Esophagus muscularis mucosa (tissue), 4 donors: ENCODE measurements around the gene TNFAIP8L1. TPM values are rescaled to one million over a fixed set of nuclear protein-coding genes. Genes with fewer than 3 reads are reported as not detected.

Experiments
- DNase-seq: peaks from one replicate; pipeline ENCODE4 v3.0.0-alpha.2; 2017; ENCODE audit errors: extremely low spot score
- H3K27ac ChIP-seq, 4 donors: fragments of 200-600 bp; sonication (generic); replicated peaks in 1 of 4; 1 replicate in 3 of 4; 2 replicates in 1 of 4; pipeline ENCODE4 v1.5.1; 2016 to 2019; ENCODE audit warnings: mild to moderate bottlenecking in 1 of 4
- H3K27me3 ChIP-seq, 4 donors: fragments of 200-600 bp; sonication (generic); one replicate each; pipeline versions ENCODE4 v1.5.1 to v1.6.0; 2016 to 2019
- H3K36me3 ChIP-seq, 4 donors: fragments of 200-600 bp; sonication (generic); one replicate each; pipeline ENCODE4 v1.5.1; 2016 to 2019
- H3K4me1 ChIP-seq, 4 donors: fragments of 200-600 bp; sonication (generic); one replicate each; pipeline ENCODE4 v1.5.1; 2016 to 2019
- H3K4me3 ChIP-seq, 4 donors: fragments of 200-600 bp; sonication (generic); 1 replicate in 2 of 4; 2 replicates in 2 of 4; pipeline ENCODE4 v1.5.1; 2016 to 2019; ENCODE audit warnings: mild to moderate bottlenecking in 4 of 4, moderate library complexity in 1 of 4
- H3K9me3 ChIP-seq, 4 donors: fragments of 200-600 bp; sonication (generic); 1 replicate in 3 of 4; 2 replicates in 1 of 4; pipeline ENCODE4 v1.5.1; 2016 to 2019
- CTCF ChIP-seq, 3 experiments: fragments of 200-600 bp in 2 of 3; fragments of 450-650 bp in 1 of 3; sonication (generic) in 2 of 3; IDR thresholded peaks; one replicate each; pipeline ENCODE4 v1.5.1; 2017 to 2019; ENCODE audit warnings: antibody characterized with exemption in 3 of 3, mild to moderate bottlenecking in 2 of 3, moderate library complexity in 1 of 3
- EP300 ChIP-seq: sonication (generic); formaldehyde crosslinking; IDR thresholded peaks from one replicate; pipeline ENCODE4 v1.6.1; 2017; ENCODE audit warnings: antibody characterized with exemption
- POLR2A ChIP-seq: fragments of 450-650 bp; IDR thresholded peaks from one replicate; pipeline ENCODE4 v1.6.1; 2017; ENCODE audit warnings: antibody characterized with exemption, moderate library complexity, mild to moderate bottlenecking, low read depth
- POLR2AphosphoS5 ChIP-seq, 2 donors: sonication (generic); formaldehyde crosslinking; IDR thresholded peaks; one replicate each; pipeline ENCODE4 v1.6.1; 2017; ENCODE audit warnings: antibody characterized with exemption in 2 of 2
- WGBS: methylation state at CpG from one replicate; pipeline ENCODE4 v1.1.5; 2018; 5-methylcytosine and 5-hydroxymethylcytosine counted together
- intact Hi-C: fragments of 100-400 bp; cut with DNase I; formaldehyde crosslinking; loops from one replicate; pipeline ENCODE4 v1.15.1; 2023
- total RNA-seq, 4 donors: library from RNA; depleted of rRNA; stranded (reverse); fragments of >200 nt; gene quantifications; one replicate each; pipeline versions ENCODE4 v1.1.0 to v1.2.1, GENCODE V29; 2016

Gene TNFAIP8L1
- total RNA-seq, 4 donors from 2014 or later: 5.5 to 16.5 (median 13.2) TPM

DNA sequence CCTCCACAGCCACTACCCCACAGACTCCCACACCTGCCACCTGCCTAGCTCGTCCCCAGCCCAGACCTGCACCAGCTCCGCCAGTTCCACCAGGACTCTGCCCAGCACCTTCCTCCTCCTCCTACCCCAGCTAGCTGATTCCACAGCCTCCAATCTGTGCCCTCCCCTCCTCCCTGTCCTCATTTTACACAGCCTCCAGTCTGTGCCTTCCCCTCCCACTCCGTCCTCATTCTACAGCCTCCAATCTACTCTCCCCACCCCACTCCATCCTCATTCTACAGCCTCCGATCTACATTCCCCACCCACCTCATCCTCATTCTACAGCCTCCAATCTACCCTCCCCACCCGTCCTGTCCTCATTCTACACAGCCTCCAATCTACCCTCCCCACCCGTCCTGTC, 23.5 kb downstream of the TNFAIP8L1 start:
- no peak overlapping the region for H3K27ac ChIP-seq
- DNase-seq: no peak
- peaks cover 42 to 92% (median 90%) of the 10 kb centered on the region in 4 donors for H3K36me3 ChIP-seq
- no peak overlapping the region for H3K4me3 ChIP-seq
- H3K27me3 ChIP-seq: no peaks in the 10 kb centered on the region
- TF ChIP-seq POLR2AphosphoS5 (IDR thresholded peaks at IDR 0.05): no peak
- TF ChIP-seq CTCF (IDR thresholded peaks at IDR 0.05): no peak
- no peak for TF ChIP-seq POLR2A
- H3K4me1 ChIP-seq: peaks cover 0 to 5% (median 0%) of the 10 kb centered on the region in 4 donors
- 86% methylated on average over 6 of the region's 6 CpGs for WGBS
- intact Hi-C loops: no loop called here
- H3K9me3 ChIP-seq: peaks cover 0 to 12% (median 10%) of the 10 kb centered on the region in 4 donors

DNA sequence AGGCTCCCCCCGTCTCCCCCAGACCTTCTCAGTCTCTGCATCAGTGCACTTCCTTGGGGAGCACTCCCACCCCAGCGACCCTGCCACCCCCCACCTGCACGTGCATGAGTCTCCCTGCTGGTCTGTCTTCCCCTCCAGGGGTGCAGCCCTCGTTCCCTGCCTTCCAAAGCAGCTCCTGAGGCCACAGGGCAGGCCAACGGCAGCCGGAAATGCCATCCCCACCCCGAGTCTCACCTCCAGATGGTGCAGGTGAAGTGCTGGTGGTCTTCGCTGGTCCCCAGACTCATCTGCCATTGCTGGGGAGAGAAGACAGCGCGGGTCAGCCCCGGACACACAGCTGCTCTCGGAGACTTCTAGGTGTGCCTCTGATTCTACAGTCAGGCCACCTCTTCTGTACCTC, 25.3 kb downstream of the TNFAIP8L1 start:
- no peaks in the 10 kb centered on the region for H3K9me3 ChIP-seq
- no peak for DNase-seq
- WGBS: 84% methylated on average over 10 of the region's 12 CpGs
- intact Hi-C loops: no loop called here
- H3K27me3 ChIP-seq: no peaks in the 10 kb centered on the region
- no peak overlapping the region for H3K4me3 ChIP-seq
- H3K4me1 ChIP-seq: peaks cover 15 to 23% (median 17%) of the 10 kb centered on the region in 4 donors
- TF ChIP-seq POLR2A: no peak
- no peak for TF ChIP-seq EP300
- H3K27ac ChIP-seq: no peak overlapping the region
- H3K36me3 ChIP-seq: peaks cover 31 to 84% (median 81%) of the 10 kb centered on the region in 4 donors

- Histone ChIP-seq H3K27ac (peak within 1 kb of the TSS; percentile 68 to 84 (median 78)), H3K9me3 (no peaks in the 10 kb centered on the region), H3K27me3 (no peaks in the 10 kb centered on the region), H3K4me1 (peaks cover 15 to 27% (median 26%) of the 10 kb centered on the region in 4 donors), H3K4me3 (peak within 1 kb of the TSS; percentile 71 to 97 (median 92)), H3K36me3 (peaks cover 9 to 39% (median 37%) of the 10 kb centered on the region in 4 donors)
- intact Hi-C loops: no loop called here
- DNase-seq: peak; percentile 96
- WGBS: 4% methylated on average over 22 of the region's 75 CpGs
- TF ChIP-seq CTCF (IDR thresholded peaks at IDR 0.05): peak in 1 of 3 experiments; percentile 22
- no peak for TF ChIP-seq EP300
- peak; percentile 83 to 85 for TF ChIP-seq POLR2AphosphoS5 (IDR thresholded peaks at IDR 0.05)
- peak; percentile 61 for TF ChIP-seq POLR2A
Measured at GRCh38 chr19:4669723-4670480, 30.6 kb downstream of the TNFAIP8L1 start, which contains the start of gene MYDGF. Gene MYDGF, minus strand, starts transcription at chr19:4670342. Its CDS starts 8 bp downstream, at chr19:4670334.

GRCh38 chr19:4671185-4671851, 32.0 kb downstream of the TNFAIP8L1 start:
- peaks cover 7 to 41% (median 37%) of the 10 kb centered on the region in 4 donors for H3K36me3 ChIP-seq
- 68% methylated on average over 10 of the region's 10 CpGs for WGBS
- no peak overlapping the region for H3K4me3 ChIP-seq
- DNase-seq: no peak
- TF ChIP-seq CTCF (IDR thresholded peaks at IDR 0.05) (no peak), POLR2AphosphoS5 (IDR thresholded peaks at IDR 0.05) (no peak), EP300 (no peak)
- H3K4me1 ChIP-seq: peaks cover 15 to 27% (median 26%) of the 10 kb centered on the region in 4 donors
- no peaks in the 10 kb centered on the region for H3K27me3 ChIP-seq
- intact Hi-C loops: no loop called here
- H3K9me3 ChIP-seq: no peaks in the 10 kb centered on the region
- peak overlapping the region; percentile 50 to 84 (median 78) for H3K27ac ChIP-seq

DNA sequence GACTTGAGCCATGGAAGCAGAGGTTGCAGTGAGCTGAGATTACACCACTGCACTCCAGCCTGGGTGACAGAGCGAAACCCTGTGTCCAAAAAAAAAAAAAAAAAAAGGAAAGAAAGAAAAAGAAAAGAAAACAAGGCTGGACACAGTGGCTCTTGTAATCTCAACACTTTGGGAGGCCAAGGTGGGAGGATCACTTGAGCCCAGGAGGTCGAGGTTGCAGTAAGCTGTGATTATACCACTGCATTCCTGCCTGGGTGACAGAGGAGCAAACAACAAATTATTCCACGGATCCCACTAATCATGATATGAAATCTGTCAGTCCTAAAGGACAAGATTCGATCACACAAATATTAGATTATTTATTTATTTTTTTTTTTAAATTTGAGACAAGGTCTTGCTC, 33.9 kb downstream of the TNFAIP8L1 start:
- H3K27me3 ChIP-seq: no peaks in the 10 kb centered on the region
- peaks cover 18 to 31% (median 27%) of the 10 kb centered on the region in 4 donors for H3K4me1 ChIP-seq
- no peak overlapping the region for H3K4me3 ChIP-seq
- H3K27ac ChIP-seq: no peak overlapping the region
- intact Hi-C loops: no loop called here
- H3K36me3 ChIP-seq: peaks cover 12 to 41% (median 33%) of the 10 kb centered on the region in 4 donors
- no peak for DNase-seq
- H3K9me3 ChIP-seq: no peaks in the 10 kb centered on the region
- TF ChIP-seq POLR2A (no peak), POLR2AphosphoS5 (IDR thresholded peaks at IDR 0.05) (no peak), EP300 (no peak), CTCF (IDR thresholded peaks at IDR 0.05) (no peak)
- 73% methylated on average over 4 of the region's 4 CpGs for WGBS
